Measurements from ENCODE around the gene KIAA0825. TPM values are rescaled to one million over a fixed set of nuclear protein-coding genes. Genes with fewer than 3 reads are reported as not detected.

KIAA0825 gene
- polyA plus RNA-seq, 1 of the 3 experiments (the other 2 are of a cell fraction), result 0.61 TPM

DNA sequence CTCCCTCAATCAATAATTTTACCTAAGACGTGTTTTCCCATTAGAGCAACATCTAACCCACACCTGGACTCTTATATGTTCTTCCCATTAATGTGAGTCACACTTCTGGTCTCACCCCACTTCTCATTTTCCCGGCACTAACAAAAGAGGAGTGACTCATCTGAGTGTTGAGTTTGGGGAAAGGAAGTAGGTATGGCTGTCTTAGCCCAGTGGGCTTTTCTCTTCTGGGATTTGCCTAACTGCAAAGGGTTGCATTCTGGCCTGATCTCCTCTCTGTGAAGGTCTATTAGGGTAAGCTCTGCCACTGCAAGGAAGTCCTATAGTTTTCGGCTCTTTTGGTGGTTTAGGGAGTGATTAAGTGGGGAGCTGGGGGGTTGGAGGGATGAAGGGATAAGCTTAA is 195.6 kb downstream of the KIAA0825 start:
- H3K9me2 ChIP-seq, result no peaks in the 10 kb centered on the region
- H3K4me1 ChIP-seq (ENCODE audit: control insufficient read depth in 1 of 2, insufficient read depth in 2 of 2, low read depth in 1 of 2, low read length in 1 of 2), result no peaks in the 10 kb centered on the region
- no peaks in the 10 kb centered on the region for H3K79me2 ChIP-seq (ENCODE audit: insufficient read depth)
- H3K27ac ChIP-seq (ENCODE audit: low read depth in 2 of 2, low read length in 1 of 2), result no peak overlapping the region
- TF ChIP-seq JUND (IDR thresholded peaks at IDR 0.05) (0 out of 2 replicates have a peak, but pooled peaks have one; percentile 41), TEAD4 (IDR thresholded peaks at IDR 0.05; ENCODE audit: borderline replicate concordance, insufficient read depth) (no peak), FOXJ3 (CRISPR knock-in tag; IDR thresholded peaks at IDR 0.05) (no peak), ELF1 (IDR thresholded peaks at IDR 0.05) (no peak), FOSL2 (IDR thresholded peaks at IDR 0.05; ENCODE audit: borderline replicate concordance, low read depth) (peak; percentile 50; the same call in 1 of the 2 replicates)
- ChIA-PET CTCF (no interaction called here), POLR2A (no interaction called here)
- H2AFZ ChIP-seq (ENCODE audit: low read depth), result no peak overlapping the region
- WGBS (ENCODE audit: low lambda C conversion rate), result 70% methylated on average over 3 of the region's 3 CpGs
- no peaks in the 10 kb centered on the region for H3K9me3 ChIP-seq
- H3K36me3 ChIP-seq (replicated peaks in 1 of 2; ENCODE audit: control insufficient read depth in 1 of 2, insufficient read depth in 2 of 2, low read length in 1 of 2), result no peaks in the 10 kb centered on the region
- no peaks in the 10 kb centered on the region for H4K20me1 ChIP-seq (ENCODE audit: insufficient read depth)
- H3F3A ChIP-seq (replicated peaks; ENCODE audit: insufficient read depth), result no peaks in the 10 kb centered on the region
- no peak for DNase-seq
- no peak overlapping the region for H3K4me2 ChIP-seq
- H3K27me3 ChIP-seq (ENCODE audit: insufficient read depth), result no peaks in the 10 kb centered on the region
- no peak overlapping the region for H3K4me3 ChIP-seq (ENCODE audit: low read depth in 2 of 2, low read length in 1 of 2)
- H3K9ac ChIP-seq, result no peak overlapping the region

DNA sequence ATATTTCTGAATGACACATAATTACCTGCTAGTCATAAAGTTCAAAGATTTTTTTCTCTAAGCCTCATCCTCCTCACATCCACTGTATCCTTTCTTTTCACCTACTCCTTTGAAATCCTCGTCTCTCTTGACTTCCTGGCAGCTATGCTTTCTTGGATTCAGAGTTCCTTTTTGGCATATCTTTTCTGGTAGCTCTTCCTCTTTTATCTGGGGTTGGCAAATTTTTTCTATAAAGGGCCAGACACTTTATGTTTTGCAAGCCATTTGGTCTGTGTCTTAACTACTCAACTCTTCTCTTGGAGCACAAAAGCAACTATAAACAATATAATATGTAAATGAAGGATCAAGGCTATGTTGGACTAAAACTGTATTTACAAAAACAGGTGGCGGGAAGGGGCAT is 197.5 kb downstream of the KIAA0825 start:
- H2AFZ ChIP-seq (ENCODE audit: low read depth), result no peak overlapping the region
- no peaks in the 10 kb centered on the region for H3K79me2 ChIP-seq (ENCODE audit: insufficient read depth)
- no peak overlapping the region for H3K4me3 ChIP-seq (ENCODE audit: low read depth in 2 of 2, low read length in 1 of 2)
- no peaks in the 10 kb centered on the region for H3K4me1 ChIP-seq (ENCODE audit: control insufficient read depth in 1 of 2, insufficient read depth in 2 of 2, low read depth in 1 of 2, low read length in 1 of 2)
- H3K9ac ChIP-seq, result no peak overlapping the region
- H3K9me3 ChIP-seq, result no peaks in the 10 kb centered on the region
- no peak overlapping the region for H3K27ac ChIP-seq (ENCODE audit: low read depth in 2 of 2, low read length in 1 of 2)
- 85% methylated on average over 2 of the region's 2 CpGs for WGBS (ENCODE audit: low lambda C conversion rate)
- H3K36me3 ChIP-seq (replicated peaks in 1 of 2; ENCODE audit: control insufficient read depth in 1 of 2, insufficient read depth in 2 of 2, low read length in 1 of 2), result no peaks in the 10 kb centered on the region
- TF ChIP-seq, protein P1, sequence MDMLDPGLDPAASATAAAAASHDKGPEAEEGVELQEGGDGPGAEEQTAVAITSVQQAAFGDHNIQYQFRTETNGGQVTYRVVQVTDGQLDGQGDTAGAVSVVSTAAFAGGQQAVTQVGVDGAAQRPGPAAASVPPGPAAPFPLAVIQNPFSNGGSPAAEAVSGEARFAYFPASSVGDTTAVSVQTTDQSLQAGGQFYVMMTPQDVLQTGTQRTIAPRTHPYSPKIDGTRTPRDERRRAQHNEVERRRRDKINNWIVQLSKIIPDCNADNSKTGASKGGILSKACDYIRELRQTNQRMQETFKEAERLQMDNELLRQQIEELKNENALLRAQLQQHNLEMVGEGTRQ (IDR thresholded peaks at IDR 0.05; ENCODE audit: borderline replicate concordance, low read depth, low read length), result no peak
- TF ChIP-seq YY1 (IDR thresholded peaks at IDR 0.05; ENCODE audit: low read depth) (no peak), NRF1 (IDR thresholded peaks at IDR 0.05; ENCODE audit: low read depth, low read length) (no peak), TCF12 (IDR thresholded peaks at IDR 0.05) (no peak), SMC3 (IDR thresholded peaks at IDR 0.05; ENCODE audit: low read depth, low read length) (no peak), GATA2 (CRISPR knock-in tag; IDR thresholded peaks at IDR 0.05) (no peak), FOSL2 (IDR thresholded peaks at IDR 0.05; ENCODE audit: borderline replicate concordance, low read depth) (no peak), SIN3A (IDR thresholded peaks at IDR 0.05; ENCODE audit: borderline replicate concordance, low read depth, low read length) (no peak), JUND (IDR thresholded peaks at IDR 0.05) (no peak), NFIC (IDR thresholded peaks at IDR 0.05; ENCODE audit: borderline replicate concordance) (no peak), EP300 (IDR thresholded peaks at IDR 0.05; ENCODE audit: borderline replicate concordance in 1 of 2, low read depth in 1 of 2, low read length in 1 of 2) (no peak), CHD2 (IDR thresholded peaks at IDR 0.05; ENCODE audit: low read length, partially characterized antibody) (no peak)
- TF ChIP-seq, protein P2, sequence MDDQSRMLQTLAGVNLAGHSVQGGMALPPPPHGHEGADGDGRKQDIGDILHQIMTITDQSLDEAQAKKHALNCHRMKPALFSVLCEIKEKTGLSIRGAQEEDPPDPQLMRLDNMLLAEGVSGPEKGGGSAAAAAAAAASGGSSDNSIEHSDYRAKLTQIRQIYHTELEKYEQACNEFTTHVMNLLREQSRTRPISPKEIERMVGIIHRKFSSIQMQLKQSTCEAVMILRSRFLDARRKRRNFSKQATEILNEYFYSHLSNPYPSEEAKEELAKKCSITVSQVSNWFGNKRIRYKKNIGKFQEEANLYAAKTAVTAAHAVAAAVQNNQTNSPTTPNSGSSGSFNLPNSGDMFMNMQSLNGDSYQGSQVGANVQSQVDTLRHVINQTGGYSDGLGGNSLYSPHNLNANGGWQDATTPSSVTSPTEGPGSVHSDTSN (IDR thresholded peaks at IDR 0.05), result no peak
- TF ChIP-seq, protein P3, sequence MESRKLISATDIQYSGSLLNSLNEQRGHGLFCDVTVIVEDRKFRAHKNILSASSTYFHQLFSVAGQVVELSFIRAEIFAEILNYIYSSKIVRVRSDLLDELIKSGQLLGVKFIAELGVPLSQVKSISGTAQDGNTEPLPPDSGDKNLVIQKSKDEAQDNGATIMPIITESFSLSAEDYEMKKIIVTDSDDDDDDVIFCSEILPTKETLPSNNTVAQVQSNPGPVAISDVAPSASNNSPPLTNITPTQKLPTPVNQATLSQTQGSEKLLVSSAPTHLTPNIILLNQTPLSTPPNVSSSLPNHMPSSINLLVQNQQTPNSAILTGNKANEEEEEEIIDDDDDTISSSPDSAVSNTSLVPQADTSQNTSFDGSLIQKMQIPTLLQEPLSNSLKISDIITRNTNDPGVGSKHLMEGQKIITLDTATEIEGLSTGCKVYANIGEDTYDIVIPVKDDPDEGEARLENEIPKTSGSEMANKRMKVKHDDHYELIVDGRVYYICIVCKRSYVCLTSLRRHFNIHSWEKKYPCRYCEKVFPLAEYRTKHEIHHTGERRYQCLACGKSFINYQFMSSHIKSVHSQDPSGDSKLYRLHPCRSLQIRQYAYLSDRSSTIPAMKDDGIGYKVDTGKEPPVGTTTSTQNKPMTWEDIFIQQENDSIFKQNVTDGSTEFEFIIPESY (IDR thresholded peaks at IDR 0.05; ENCODE audit: borderline replicate concordance, low read depth), result no peak
- TF ChIP-seq, protein P4, sequence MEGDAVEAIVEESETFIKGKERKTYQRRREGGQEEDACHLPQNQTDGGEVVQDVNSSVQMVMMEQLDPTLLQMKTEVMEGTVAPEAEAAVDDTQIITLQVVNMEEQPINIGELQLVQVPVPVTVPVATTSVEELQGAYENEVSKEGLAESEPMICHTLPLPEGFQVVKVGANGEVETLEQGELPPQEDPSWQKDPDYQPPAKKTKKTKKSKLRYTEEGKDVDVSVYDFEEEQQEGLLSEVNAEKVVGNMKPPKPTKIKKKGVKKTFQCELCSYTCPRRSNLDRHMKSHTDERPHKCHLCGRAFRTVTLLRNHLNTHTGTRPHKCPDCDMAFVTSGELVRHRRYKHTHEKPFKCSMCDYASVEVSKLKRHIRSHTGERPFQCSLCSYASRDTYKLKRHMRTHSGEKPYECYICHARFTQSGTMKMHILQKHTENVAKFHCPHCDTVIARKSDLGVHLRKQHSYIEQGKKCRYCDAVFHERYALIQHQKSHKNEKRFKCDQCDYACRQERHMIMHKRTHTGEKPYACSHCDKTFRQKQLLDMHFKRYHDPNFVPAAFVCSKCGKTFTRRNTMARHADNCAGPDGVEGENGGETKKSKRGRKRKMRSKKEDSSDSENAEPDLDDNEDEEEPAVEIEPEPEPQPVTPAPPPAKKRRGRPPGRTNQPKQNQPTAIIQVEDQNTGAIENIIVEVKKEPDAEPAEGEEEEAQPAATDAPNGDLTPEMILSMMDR (IDR thresholded peaks at IDR 0.05), result no peak
- TF ChIP-seq, protein P5, sequence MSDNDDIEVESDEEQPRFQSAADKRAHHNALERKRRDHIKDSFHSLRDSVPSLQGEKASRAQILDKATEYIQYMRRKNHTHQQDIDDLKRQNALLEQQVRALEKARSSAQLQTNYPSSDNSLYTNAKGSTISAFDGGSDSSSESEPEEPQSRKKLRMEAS (IDR thresholded peaks at IDR 0.05; ENCODE audit: low read depth), result no peak
- TF ChIP-seq, protein P6, sequence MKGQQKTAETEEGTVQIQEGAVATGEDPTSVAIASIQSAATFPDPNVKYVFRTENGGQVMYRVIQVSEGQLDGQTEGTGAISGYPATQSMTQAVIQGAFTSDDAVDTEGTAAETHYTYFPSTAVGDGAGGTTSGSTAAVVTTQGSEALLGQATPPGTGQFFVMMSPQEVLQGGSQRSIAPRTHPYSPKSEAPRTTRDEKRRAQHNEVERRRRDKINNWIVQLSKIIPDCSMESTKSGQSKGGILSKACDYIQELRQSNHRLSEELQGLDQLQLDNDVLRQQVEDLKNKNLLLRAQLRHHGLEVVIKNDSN (IDR thresholded peaks at IDR 0.05; ENCODE audit: borderline replicate concordance, low read depth), result no peak
- no peak overlapping the region for H3K4me2 ChIP-seq
- H3K9me2 ChIP-seq, result no peaks in the 10 kb centered on the region
- H3K27me3 ChIP-seq (ENCODE audit: insufficient read depth), result no peaks in the 10 kb centered on the region
- ChIA-PET CTCF (no interaction called here), POLR2A (no interaction called here)
- H3F3A ChIP-seq (replicated peaks; ENCODE audit: insufficient read depth), result no peaks in the 10 kb centered on the region
- no peak for DNase-seq
- no peaks in the 10 kb centered on the region for H4K20me1 ChIP-seq (ENCODE audit: insufficient read depth)
